Naive B cell (primary cell): ENCODE data around the gene NECTIN1. TPM values are rescaled to one million over a fixed set of nuclear protein-coding genes. Genes with fewer than 3 reads are reported as not detected.

Experiments
- ATAC-seq, 2 donors: fragments of 150-1000 bp; cut with Tn5 transposase; 2 replicates each; pipeline ENCODE4 v1.10.0; 2021; ENCODE audit warnings: low read depth in 2 of 2, mild to moderate bottlenecking in 2 of 2, moderate library complexity in 2 of 2
- DNase-seq: peaks from one replicate; pipeline ENCODE4 v3.0.0; 2022
- H3K27ac Mint-ChIP-seq, 6 donors: one replicate each; pipeline ENCODE4 v1.8.0; 2020 to 2022; ENCODE audit warnings: mild to moderate bottlenecking in 6 of 6, mixed read lengths in 6 of 6, moderate library complexity in 5 of 6, inconsistent platforms in 2 of 6
- H3K27me3 Mint-ChIP-seq, 3 donors: one replicate each; pipeline ENCODE4 v1.8.0; 2021 to 2022; ENCODE audit warnings: mixed read lengths in 3 of 3, mild to moderate bottlenecking in 1 of 3
- H3K36me3 Mint-ChIP-seq, 2 donors: one replicate each; pipeline ENCODE4 v1.8.0; 2020 to 2022; ENCODE audit warnings: mixed read lengths in 2 of 2, inconsistent platforms in 1 of 2, mild to moderate bottlenecking in 1 of 2
- H3K4me1 Mint-ChIP-seq, 3 donors: one replicate each; pipeline ENCODE4 v1.8.0; 2020 to 2022; ENCODE audit warnings: mixed read lengths in 3 of 3, inconsistent platforms in 1 of 3, mild to moderate bottlenecking in 1 of 3, moderate library complexity in 1 of 3
- H3K4me3 Mint-ChIP-seq, 8 donors: one replicate each; pipeline ENCODE4 v1.8.0; 2020 to 2022; ENCODE audit warnings: mild to moderate bottlenecking in 8 of 8, mixed read lengths in 8 of 8, moderate library complexity in 8 of 8, inconsistent platforms in 2 of 8
- H3K9me3 Mint-ChIP-seq, 7 donors: one replicate each; pipeline ENCODE4 v1.8.0; 2020 to 2022; ENCODE audit warnings: mixed read lengths in 7 of 7, mild to moderate bottlenecking in 5 of 7, inconsistent platforms in 2 of 7, moderate library complexity in 1 of 7
- polyA plus RNA-seq, 6 donors: library from polyadenylated mRNA; unstranded; fragments of 300-500 nt; fragmentation: Illumina TruSeq; gene quantifications; one replicate each; pipeline ENCODE4 v1.2.3, GENCODE V29; 2021; ENCODE audit warnings: low read depth in 6 of 6

The NECTIN1 gene
- polyA plus RNA-seq, 6 donors from 2014 or later, result 0.24 to 0.74 (median 0.38) TPM; not detected in 1

DNA sequence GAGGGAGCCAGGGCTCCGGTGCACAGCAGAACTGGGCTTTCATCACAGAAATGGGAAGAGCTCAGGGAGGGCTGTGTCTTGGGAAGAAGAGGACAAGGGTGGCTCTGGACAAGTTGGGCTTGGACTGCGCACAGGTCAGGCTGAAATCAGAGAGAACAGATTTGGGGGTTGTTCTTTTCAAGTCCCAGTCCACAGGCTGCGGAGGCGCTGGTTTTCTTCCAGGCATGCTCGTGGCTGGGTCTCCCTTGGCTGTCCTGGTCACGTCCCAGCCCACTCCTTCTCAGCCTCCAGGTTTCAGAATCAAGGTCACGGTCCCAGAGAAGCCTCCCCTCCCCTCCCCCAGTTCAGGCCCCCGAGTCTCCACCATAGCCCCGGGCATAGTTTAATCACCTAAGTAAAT lies 17.0 kb downstream of the NECTIN1 start:
- ATAC-seq (no peak), DNase-seq (no peak)
- no peak overlapping the region for H3K4me3 Mint-ChIP-seq
- H3K9me3 Mint-ChIP-seq, result peaks cover 0 to 3% (median 0%) of the 10 kb centered on the region in 7 donors
- no peak overlapping the region for H3K27ac Mint-ChIP-seq
- H3K27me3 Mint-ChIP-seq, result peaks cover 6 to 32% (median 18%) of the 10 kb centered on the region in 3 donors
- H3K36me3 Mint-ChIP-seq, result peaks cover 0 to 6% of the 10 kb centered on the region in 2 donors
- peaks cover 5 to 10% (median 6%) of the 10 kb centered on the region in 3 donors for H3K4me1 Mint-ChIP-seq

DNA sequence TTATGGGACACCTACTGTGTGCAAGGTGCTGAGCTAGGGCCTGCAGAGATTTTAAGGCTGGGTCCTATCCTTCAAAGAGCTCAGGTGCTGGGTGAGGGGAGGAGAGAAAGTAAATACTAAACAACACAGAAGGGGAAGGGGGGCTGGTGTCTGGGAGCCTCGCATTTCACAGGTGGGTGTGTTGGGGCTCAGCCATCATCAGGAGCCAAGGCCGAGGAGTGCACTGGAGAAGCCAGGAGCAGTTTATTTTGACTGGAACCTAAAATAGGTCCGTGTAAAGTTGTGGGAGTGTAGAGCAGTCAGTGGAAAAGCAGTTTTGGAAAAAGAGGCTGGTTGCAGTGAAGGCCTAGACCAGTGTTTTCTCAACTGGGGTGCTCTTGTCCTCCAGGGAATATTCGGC lies 17.5 kb downstream of the NECTIN1 start:
- Mint-ChIP-seq H3K4me1 (peaks cover 5 to 10% (median 6%) of the 10 kb centered on the region in 3 donors), H3K36me3 (peaks cover 0 to 6% of the 10 kb centered on the region in 2 donors), H3K9me3 (peaks cover 0 to 3% (median 0%) of the 10 kb centered on the region in 7 donors), H3K27ac (peak overlapping the region in 2 of 6 donors; percentile 56), H3K4me3 (no peak overlapping the region), H3K27me3 (peaks cover 6 to 32% (median 18%) of the 10 kb centered on the region in 3 donors)
- no peak for ATAC-seq
- no peak for DNase-seq

DNA sequence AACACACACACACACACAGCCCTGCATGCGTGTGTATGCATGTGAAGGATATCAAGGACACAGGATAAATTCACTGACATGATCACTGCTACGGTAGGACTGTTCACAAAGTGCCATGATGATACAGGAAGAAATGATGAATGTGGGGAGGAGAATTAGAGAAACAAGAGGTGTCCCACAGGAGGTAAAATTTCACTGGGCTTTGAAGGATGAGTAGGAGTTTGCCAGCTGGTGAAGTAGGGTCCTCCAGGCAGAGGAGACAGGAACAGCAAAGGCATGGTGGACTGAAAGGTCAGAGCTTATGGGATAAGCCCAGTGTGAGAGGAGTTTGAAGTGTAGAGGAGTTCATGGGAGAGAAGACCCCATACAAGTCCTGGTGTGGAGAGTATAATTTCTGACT lies 18.6 kb downstream of the NECTIN1 start:
- ATAC-seq (no peak), DNase-seq (no peak)
- Mint-ChIP-seq H3K36me3 (peaks cover 0 to 6% of the 10 kb centered on the region in 2 donors), H3K9me3 (peaks cover 0 to 3% (median 0%) of the 10 kb centered on the region in 7 donors), H3K4me1 (peaks cover 5 to 10% (median 6%) of the 10 kb centered on the region in 3 donors), H3K27ac (peak overlapping the region in 1 of 6 donors; percentile 35), H3K4me3 (no peak overlapping the region), H3K27me3 (peaks cover 6 to 32% (median 18%) of the 10 kb centered on the region in 3 donors)

DNA sequence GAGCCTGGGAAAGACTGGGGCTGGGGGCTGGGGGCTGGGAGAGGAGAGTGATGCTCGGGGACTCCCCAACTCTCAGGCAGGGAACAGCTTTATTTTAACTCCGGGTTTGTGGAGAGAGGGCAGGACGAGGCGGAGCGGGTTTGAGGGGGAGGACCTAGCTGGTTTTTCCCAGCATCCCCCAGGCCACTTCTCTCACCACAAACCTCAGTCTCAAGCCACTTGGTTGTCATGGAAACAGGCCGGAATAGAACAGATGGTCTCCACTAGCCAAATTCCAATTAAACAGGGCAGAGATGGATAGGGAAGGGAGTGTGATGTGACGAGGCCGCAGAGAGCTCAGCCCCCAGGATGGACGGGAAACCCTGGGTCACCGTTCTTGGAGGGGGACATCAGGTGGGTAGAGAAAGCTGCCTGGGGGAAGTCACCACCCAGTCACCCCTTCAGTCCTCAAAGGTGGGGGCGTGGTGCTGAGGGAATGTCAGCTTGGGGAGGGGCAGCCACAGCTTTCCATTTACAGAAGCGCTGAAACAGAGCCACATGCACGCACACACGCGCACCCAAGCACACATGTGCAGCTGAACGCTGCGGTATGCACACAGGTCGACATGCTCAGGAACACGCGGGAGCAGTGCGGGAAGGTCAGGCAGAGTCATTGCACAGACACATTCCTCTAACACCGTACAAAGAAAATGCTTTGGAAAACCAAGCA lies 19.2 kb downstream of the NECTIN1 start:
- H3K9me3 Mint-ChIP-seq, result peaks cover 0 to 3% (median 0%) of the 10 kb centered on the region in 7 donors
- DNase-seq (no peak), ATAC-seq (peak; percentile 45 to 50)
- peaks cover 5 to 10% (median 6%) of the 10 kb centered on the region in 3 donors for H3K4me1 Mint-ChIP-seq
- peak overlapping the region in 1 of 6 donors; percentile 47 for H3K27ac Mint-ChIP-seq
- H3K36me3 Mint-ChIP-seq, result peaks cover 0 to 6% of the 10 kb centered on the region in 2 donors
- H3K4me3 Mint-ChIP-seq, result no peak overlapping the region
- H3K27me3 Mint-ChIP-seq, result peaks cover 6 to 32% (median 18%) of the 10 kb centered on the region in 3 donors

DNA sequence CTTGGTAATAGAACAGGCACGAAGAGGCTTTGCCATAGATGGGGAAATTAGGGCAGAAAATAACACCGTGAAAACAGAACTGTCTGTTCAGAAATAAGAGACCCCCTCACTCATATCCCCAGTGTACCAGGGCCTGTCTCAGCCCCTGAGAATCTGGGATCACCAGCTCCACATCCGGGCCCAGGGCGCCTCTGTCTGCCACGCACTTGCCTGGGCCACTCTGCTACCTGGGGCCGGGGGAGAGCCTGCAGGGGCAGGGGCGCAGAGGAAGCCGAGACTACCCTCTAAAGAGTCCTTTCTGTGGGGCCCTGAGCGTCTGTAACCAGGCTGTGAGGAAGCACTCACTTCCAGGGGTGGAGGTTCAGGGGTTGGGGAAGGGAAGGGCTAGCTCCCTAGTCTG lies 19.8 kb downstream of the NECTIN1 start:
- Mint-ChIP-seq H3K27ac (no peak overlapping the region), H3K27me3 (peaks cover 6 to 32% (median 18%) of the 10 kb centered on the region in 3 donors), H3K9me3 (peaks cover 0 to 3% (median 0%) of the 10 kb centered on the region in 7 donors), H3K36me3 (peaks cover 0 to 6% of the 10 kb centered on the region in 2 donors), H3K4me1 (peaks cover 5 to 10% (median 6%) of the 10 kb centered on the region in 3 donors), H3K4me3 (no peak overlapping the region)
- DNase-seq, result no peak
- ATAC-seq, result no peak

DNA sequence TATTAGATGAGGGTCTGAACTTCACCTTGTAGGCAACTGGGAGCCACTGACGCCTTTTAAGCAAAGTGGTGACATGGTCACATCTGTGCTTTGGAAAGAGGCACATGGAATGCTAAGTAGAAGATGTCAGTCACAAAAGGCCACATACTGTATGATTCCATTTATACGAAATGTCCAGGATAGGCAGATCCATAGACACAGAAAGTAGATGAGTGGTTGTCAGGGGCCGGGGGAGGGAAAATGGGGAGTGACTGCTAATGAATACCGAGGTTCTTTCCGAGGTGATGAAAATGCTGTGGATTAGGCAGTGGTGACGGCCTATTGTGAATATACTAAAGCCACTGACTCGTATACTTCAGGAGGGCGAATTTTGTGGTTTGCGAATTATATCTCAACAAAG lies 20.6 kb downstream of the NECTIN1 start:
- ATAC-seq, result no peak
- H3K27ac Mint-ChIP-seq, result peak overlapping the region in 3 of 6 donors; percentile 1 to 79 (median 28)
- H3K36me3 Mint-ChIP-seq, result peaks cover 0 to 6% of the 10 kb centered on the region in 2 donors
- DNase-seq, result no peak
- H3K4me3 Mint-ChIP-seq, result no peak overlapping the region
- peaks cover 6 to 32% (median 18%) of the 10 kb centered on the region in 3 donors for H3K27me3 Mint-ChIP-seq
- peaks cover 5 to 10% (median 6%) of the 10 kb centered on the region in 3 donors for H3K4me1 Mint-ChIP-seq
- peaks cover 0 to 3% (median 0%) of the 10 kb centered on the region in 7 donors for H3K9me3 Mint-ChIP-seq

DNA sequence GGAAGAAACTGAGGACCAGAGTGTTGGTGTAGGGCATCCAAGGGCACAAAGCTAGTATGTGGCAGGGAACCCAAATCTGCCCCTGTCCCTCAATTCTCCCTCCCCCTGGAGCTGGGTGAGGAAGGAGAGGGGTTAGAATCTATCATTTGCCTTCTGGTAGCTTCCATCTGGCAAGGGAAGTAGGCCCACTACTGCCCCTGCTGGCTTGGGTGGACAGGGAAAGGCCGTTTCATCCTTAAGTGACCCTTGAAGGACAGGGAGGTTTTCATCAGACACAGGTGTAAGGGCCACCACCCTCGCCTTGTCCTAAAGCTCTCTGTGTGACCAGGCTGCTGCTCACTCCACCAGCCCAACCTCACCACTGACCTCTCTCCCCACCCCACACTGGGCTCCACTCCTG lies 22.1 kb downstream of the NECTIN1 start:
- peaks cover 6 to 32% (median 18%) of the 10 kb centered on the region in 3 donors for H3K27me3 Mint-ChIP-seq
- no peak overlapping the region for H3K27ac Mint-ChIP-seq
- peaks cover 0 to 6% (median 5%) of the 10 kb centered on the region in 3 donors for H3K4me1 Mint-ChIP-seq
- peaks cover 0 to 3% (median 0%) of the 10 kb centered on the region in 7 donors for H3K9me3 Mint-ChIP-seq
- peaks cover 0 to 6% of the 10 kb centered on the region in 2 donors for H3K36me3 Mint-ChIP-seq
- ATAC-seq, result no peak
- no peak overlapping the region for H3K4me3 Mint-ChIP-seq
- DNase-seq, result no peak

DNA sequence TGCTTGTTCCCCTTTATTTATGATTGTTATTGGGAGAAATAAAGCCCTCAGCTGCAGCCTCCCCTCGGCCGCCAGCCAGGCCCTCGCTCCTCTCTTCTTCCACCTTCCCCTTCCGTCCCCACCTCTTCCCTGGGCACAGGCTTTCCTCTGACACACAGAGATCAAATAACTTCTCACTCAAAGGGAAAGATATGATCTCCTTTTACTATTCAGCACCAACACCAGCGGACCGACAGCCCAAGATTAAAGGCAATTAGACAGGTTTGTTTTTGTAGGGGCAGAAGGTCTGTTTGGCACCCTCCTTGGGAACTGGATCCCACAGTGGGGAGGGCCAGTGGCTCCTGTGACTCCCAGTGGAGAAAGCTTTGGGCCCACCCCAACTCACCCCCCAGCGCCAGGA lies 23.0 kb downstream of the NECTIN1 start:
- no peak for ATAC-seq
- no peak overlapping the region for H3K4me3 Mint-ChIP-seq
- H3K27ac Mint-ChIP-seq, result no peak overlapping the region
- H3K36me3 Mint-ChIP-seq, result peaks cover 0 to 6% of the 10 kb centered on the region in 2 donors
- DNase-seq, result no peak
- H3K9me3 Mint-ChIP-seq, result peaks cover 0 to 3% (median 0%) of the 10 kb centered on the region in 7 donors
- H3K27me3 Mint-ChIP-seq, result peaks cover 6 to 32% (median 18%) of the 10 kb centered on the region in 3 donors
- peaks cover 0 to 6% (median 5%) of the 10 kb centered on the region in 3 donors for H3K4me1 Mint-ChIP-seq

DNA sequence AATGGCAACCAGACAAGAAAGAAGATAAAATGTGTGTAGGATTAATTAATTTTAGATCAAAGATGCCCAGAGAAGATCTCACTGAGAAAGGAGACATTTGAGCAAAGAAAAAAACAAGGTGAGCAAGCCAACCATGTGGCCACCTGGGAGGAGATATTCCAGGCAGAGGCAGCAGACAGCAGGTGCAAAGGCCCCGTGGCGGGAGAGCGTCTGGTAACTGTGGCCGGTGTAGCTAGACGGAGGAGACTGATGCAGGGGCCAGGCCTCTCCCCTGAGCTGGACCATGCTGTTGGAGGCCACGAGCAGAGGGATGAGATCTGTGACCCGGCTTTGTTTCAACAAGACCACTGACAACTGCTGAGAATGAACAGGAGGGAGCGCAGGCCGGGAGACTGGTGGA lies 23.6 kb downstream of the NECTIN1 start:
- Mint-ChIP-seq H3K27ac (peak overlapping the region in 1 of 6 donors; percentile 38), H3K27me3 (peaks cover under 1 to 28% (median 18%) of the 10 kb centered on the region in 3 donors), H3K4me1 (peaks cover 0 to 6% (median 5%) of the 10 kb centered on the region in 3 donors), H3K4me3 (no peak overlapping the region), H3K9me3 (peaks cover 0 to 3% (median 0%) of the 10 kb centered on the region in 7 donors), H3K36me3 (peaks cover 0 to 4% of the 10 kb centered on the region in 2 donors)
- ATAC-seq (no peak), DNase-seq (no peak)

DNA sequence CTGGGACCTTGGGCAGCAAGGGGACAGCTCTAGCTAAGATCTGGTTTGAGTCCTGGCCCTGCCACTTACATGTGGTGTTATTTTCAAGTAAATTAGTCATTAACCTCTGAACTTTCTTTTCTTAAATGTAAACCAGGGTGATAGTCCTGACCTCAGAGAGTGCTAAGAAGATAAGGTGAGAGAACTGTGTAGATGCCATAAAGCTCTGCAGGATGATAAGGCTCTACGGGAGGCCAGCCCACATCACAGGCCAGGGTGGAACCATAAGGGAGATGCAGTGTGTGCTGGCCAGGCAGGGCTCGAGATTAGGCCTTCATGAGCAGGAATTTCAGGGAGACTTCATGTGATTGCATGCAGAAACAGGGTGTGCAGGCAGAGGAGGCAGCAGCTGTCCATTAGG lies 24.2 kb downstream of the NECTIN1 start:
- H3K36me3 Mint-ChIP-seq, result no peaks in the 10 kb centered on the region
- ATAC-seq, result no peak
- H3K9me3 Mint-ChIP-seq, result peaks cover 0 to under 1% (median 0%) of the 10 kb centered on the region in 7 donors
- H3K4me3 Mint-ChIP-seq, result no peak overlapping the region
- peaks cover 0 to 23% (median 12%) of the 10 kb centered on the region in 3 donors for H3K27me3 Mint-ChIP-seq
- DNase-seq, result no peak
- H3K27ac Mint-ChIP-seq, result no peak overlapping the region
- peaks cover 0 to 3% (median 3%) of the 10 kb centered on the region in 3 donors for H3K4me1 Mint-ChIP-seq

DNA sequence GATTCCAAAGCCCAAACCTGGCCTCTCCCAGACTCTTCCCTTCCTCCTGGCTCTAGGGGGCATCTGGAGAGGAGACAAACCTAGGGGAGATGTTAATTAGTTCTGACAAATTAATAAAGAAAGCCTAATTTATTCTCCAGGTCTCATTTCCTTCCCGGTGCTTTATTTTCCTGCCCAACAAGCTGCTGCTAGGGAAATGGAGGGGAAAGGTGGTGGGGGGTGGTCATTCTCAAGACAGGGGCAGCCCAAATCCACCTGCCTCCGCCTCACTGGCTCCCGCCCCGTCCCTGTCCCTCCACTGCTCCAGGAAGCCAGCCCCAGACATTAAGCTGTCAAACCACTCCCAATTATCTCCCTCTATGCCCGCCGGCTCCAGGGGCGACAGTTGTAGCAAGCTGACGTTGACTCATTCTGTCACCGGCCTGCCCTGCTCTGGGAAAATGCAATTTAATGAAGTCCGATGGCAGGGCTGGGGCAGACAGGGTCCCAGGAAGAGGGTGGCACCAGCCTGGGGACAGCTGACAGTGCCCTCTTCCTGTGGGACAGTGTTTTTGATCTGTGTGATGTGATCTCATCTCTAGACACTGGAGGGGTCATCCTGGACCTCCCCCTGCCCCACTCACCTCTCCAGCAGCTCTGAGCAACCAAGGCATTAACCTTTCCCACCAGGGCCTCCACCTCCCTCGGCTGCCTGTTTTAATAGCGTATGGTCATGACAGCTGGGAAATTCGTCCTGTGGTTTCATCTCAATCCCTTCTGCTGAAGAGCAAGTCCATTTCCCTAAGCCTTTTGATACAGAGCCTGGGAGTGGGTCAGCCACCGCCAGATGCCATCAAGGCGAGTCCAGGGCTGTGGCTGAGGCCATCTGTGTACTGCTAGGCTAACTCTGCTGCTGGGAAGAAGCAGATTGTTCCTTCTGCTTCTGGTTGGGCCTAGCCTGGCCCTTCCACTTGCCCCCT lies 27.1 kb downstream of the NECTIN1 start:
- no peak overlapping the region for H3K4me3 Mint-ChIP-seq
- no peaks in the 10 kb centered on the region for H3K9me3 Mint-ChIP-seq
- H3K27me3 Mint-ChIP-seq, result no peaks in the 10 kb centered on the region
- H3K36me3 Mint-ChIP-seq, result no peaks in the 10 kb centered on the region
- H3K27ac Mint-ChIP-seq, result peak overlapping the region in 1 of 6 donors; percentile 20
- ATAC-seq (no peak), DNase-seq (no peak)
- H3K4me1 Mint-ChIP-seq, result no peaks in the 10 kb centered on the region

DNA sequence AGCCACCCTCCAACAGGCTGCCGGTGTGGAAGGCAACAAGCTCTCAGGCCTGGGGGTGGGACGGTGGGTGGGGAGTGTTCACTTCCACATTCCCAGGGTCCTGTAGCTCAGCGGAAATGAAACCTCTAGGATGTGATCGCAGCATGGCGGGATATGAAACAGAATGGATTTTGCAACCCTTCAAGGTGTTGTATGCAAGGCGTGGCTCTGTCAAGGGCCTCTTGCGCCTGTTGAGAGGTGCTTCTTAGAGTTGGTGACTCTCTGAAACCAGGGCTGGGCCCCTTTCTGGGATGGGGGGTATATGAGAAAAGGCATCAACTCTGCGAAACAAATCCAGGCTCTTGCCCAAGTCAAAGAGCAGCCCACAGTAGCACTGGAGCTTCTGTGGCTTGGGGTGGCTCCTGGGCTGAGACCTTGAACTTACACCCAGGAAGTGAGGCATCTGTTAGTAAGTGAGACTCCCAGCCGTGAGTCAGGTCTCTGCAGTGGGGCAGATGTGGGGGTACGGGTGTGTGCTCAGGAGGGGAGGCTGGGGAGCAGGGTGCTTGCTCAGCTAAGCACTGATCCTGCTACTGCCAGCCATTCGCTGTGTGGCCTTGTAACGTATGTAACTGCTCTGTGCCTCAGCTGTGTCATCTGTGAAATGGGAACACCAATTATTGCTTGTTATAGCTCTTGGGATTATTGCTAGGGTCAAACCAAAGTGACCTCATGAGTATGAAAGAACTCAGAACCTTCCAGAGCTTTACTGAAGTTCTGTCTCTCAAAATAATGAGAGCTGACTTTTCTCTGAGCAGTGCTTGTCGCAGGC lies 28.3 kb downstream of the NECTIN1 start:
- Mint-ChIP-seq H3K4me3 (no peak overlapping the region), H3K27me3 (no peaks in the 10 kb centered on the region), H3K9me3 (no peaks in the 10 kb centered on the region), H3K36me3 (no peaks in the 10 kb centered on the region), H3K27ac (no peak overlapping the region), H3K4me1 (no peaks in the 10 kb centered on the region)
- ATAC-seq (no peak), DNase-seq (no peak)
